ENCODE measurements around the gene XPR1.

DNA sequence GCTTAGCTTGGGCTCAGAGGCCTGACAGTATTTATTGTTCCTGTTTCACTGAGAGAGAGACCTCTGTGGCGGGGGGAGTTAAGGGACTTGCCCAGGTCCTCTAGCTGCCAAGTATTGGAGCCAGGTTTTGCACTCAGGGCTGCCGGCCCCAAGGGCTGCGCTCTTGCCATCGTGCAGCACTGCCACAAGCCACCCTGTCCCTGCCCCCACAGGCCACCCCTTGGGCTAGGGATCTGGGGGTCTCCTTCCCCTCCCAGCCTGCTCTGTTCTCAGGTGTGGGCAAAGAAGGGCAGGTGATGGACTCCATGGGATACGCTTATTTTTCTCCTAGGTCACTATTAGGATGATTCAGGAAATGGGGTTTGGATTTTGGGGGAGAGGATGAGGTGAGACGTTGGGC, 289.6 kb downstream of the XPR1 start:
- no peak for TF ChIP-seq TCF7 (IDR thresholded peaks at IDR 0.05; ENCODE audit: borderline replicate concordance)
- TF ChIP-seq, protein P1, sequence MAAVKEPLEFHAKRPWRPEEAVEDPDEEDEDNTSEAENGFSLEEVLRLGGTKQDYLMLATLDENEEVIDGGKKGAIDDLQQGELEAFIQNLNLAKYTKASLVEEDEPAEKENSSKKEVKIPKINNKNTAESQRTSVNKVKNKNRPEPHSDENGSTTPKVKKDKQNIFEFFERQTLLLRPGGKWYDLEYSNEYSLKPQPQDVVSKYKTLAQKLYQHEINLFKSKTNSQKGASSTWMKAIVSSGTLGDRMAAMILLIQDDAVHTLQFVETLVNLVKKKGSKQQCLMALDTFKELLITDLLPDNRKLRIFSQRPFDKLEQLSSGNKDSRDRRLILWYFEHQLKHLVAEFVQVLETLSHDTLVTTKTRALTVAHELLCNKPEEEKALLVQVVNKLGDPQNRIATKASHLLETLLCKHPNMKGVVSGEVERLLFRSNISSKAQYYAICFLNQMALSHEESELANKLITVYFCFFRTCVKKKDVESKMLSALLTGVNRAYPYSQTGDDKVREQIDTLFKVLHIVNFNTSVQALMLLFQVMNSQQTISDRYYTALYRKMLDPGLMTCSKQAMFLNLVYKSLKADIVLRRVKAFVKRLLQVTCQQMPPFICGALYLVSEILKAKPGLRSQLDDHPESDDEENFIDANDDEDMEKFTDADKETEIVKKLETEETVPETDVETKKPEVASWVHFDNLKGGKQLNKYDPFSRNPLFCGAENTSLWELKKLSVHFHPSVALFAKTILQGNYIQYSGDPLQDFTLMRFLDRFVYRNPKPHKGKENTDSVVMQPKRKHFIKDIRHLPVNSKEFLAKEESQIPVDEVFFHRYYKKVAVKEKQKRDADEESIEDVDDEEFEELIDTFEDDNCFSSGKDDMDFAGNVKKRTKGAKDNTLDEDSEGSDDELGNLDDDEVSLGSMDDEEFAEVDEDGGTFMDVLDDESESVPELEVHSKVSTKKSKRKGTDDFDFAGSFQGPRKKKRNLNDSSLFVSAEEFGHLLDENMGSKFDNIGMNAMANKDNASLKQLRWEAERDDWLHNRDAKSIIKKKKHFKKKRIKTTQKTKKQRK (IDR thresholded peaks at IDR 0.05; ENCODE audit: low read depth, low read length) = no peak
- TF ChIP-seq, protein P2, sequence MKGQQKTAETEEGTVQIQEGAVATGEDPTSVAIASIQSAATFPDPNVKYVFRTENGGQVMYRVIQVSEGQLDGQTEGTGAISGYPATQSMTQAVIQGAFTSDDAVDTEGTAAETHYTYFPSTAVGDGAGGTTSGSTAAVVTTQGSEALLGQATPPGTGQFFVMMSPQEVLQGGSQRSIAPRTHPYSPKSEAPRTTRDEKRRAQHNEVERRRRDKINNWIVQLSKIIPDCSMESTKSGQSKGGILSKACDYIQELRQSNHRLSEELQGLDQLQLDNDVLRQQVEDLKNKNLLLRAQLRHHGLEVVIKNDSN (IDR thresholded peaks at IDR 0.05; ENCODE audit: borderline replicate concordance, extremely low read length, insufficient read depth, low read depth, low read length) = no peak
- TF ChIP-seq, protein P3, sequence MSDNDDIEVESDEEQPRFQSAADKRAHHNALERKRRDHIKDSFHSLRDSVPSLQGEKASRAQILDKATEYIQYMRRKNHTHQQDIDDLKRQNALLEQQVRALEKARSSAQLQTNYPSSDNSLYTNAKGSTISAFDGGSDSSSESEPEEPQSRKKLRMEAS (IDR thresholded peaks at IDR 0.05; ENCODE audit: low read depth, low read length) = no peak
- TF ChIP-seq MXI1 (IDR thresholded peaks at IDR 0.05; ENCODE audit: low read depth, low read length) = no peak
- TF ChIP-seq SUPT20H (IDR thresholded peaks at IDR 0.05; ENCODE audit: borderline replicate concordance, control insufficient read depth, low read depth, low read length) = no peak
